Measurements from ENCODE around the gene E2F2. TPM values are rescaled to one million over a fixed set of nuclear protein-coding genes. Genes with fewer than 3 reads are reported as not detected.

E2F2 gene
- total and polyA plus RNA-seq, 2 donors, result 2.0 to 28.8 TPM

- 91% methylated on average over 10 of the region's 10 CpGs for WGBS
- no peaks in the 10 kb centered on the region for H3K4me1 ChIP-seq (ENCODE audit: control insufficient read depth in 2 of 2, insufficient read depth in 2 of 2, low read length in 2 of 2)
- no peak for DNase-seq (ENCODE audit: low read depth in 6 of 9, low spot score in 9 of 9)
Measured at GRCh38 chr1:23477359-23478144, 53.5 kb downstream of the E2F2 start.

DNA sequence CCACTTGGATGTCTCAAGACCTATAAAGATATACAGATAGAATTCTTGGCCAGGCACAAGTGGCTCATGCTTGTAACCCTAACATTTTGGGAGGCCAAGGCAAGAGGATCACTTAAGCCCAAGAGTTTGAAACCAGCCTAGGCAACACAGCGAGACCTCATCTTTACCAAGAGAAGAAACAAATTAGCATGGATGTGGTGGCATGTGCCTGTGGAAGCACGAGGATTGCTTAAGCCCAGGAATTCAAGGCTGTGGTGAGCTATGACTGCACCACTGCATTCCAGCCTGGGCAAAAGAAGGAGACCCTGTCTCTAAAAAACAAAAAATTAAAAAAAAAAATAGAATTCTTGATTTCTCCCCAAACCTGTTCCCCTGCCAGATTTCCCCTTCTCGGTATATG, 55.4 kb downstream of the E2F2 start:
- Histone ChIP-seq H3K27ac (ENCODE audit: low read depth in 1 of 2, low read length in 1 of 2) (no peak overlapping the region), H3K4me1 (ENCODE audit: control insufficient read depth in 2 of 2, insufficient read depth in 2 of 2, low read length in 2 of 2) (no peaks in the 10 kb centered on the region), H3K4me3 (ENCODE audit: low read length in 2 of 2) (no peak overlapping the region), H3K9me3 (ENCODE audit: control insufficient read depth in 2 of 2, insufficient read depth in 1 of 2, low read length in 1 of 2) (no peaks in the 10 kb centered on the region), H3K27me3 (ENCODE audit: control insufficient read depth in 2 of 2, insufficient read depth in 1 of 2, low read length in 1 of 2) (peaks cover 0 to 7% of the 10 kb centered on the region in 2 donors), H3K36me3 (ENCODE audit: control insufficient read depth in 2 of 2, insufficient read depth in 2 of 2, low read length in 1 of 2) (no peaks in the 10 kb centered on the region)
- 95% methylated on average over 3 of the region's 3 CpGs for WGBS
- DNase-seq (ENCODE audit: low read depth in 6 of 9, low spot score in 9 of 9), result no peak

More at GRCh38 chr1:23477359-23478144, 53.5 kb downstream of the E2F2 start:
- no peak overlapping the region for H3K4me3 ChIP-seq (ENCODE audit: low read length in 2 of 2)
- no peaks in the 10 kb centered on the region for H3K9me3 ChIP-seq (ENCODE audit: control insufficient read depth in 2 of 2, insufficient read depth in 1 of 2, low read length in 1 of 2)
- H3K27ac ChIP-seq (ENCODE audit: low read depth in 1 of 2, low read length in 1 of 2), result no peak overlapping the region
- H3K27me3 ChIP-seq (ENCODE audit: control insufficient read depth in 2 of 2, insufficient read depth in 1 of 2, low read length in 1 of 2), result peaks cover 6 to 26% of the 10 kb centered on the region in 2 donors
- H3K36me3 ChIP-seq (ENCODE audit: control insufficient read depth in 2 of 2, insufficient read depth in 2 of 2, low read length in 1 of 2), result no peaks in the 10 kb centered on the region

DNA sequence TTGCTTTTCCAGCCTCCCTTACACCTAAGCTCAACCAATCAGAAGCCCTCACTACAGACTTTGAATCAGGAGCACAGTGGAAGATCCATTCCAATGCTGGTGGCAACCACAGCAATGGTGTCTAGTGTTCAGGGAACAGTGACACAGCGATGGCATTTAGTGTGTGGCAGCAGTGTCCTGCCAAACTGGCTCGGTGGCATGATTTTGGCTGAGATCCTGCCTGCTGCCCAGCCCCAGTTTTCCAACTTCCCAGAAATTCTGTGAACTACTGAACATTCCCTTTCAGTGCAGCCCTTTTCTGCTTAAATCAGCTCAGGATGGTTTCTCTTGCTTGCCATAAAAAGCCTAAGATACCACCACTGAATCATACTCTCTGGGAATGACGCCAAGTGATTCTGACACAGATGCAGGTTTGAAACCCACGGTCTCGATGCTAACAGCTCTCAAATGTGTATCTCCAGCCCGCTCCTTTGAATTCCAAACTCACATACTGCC, 55.9 kb downstream of the E2F2 start:
- Histone ChIP-seq H3K36me3 (ENCODE audit: control insufficient read depth in 2 of 2, insufficient read depth in 2 of 2, low read length in 1 of 2) (no peaks in the 10 kb centered on the region), H3K4me3 (ENCODE audit: low read length in 2 of 2) (no peak overlapping the region), H3K27me3 (ENCODE audit: control insufficient read depth in 2 of 2, insufficient read depth in 1 of 2, low read length in 1 of 2) (peaks cover 0 to 4% of the 10 kb centered on the region in 2 donors), H3K9me3 (ENCODE audit: control insufficient read depth in 2 of 2, insufficient read depth in 1 of 2, low read length in 1 of 2) (no peaks in the 10 kb centered on the region), H3K4me1 (ENCODE audit: control insufficient read depth in 2 of 2, insufficient read depth in 2 of 2, low read length in 2 of 2) (no peaks in the 10 kb centered on the region), H3K27ac (ENCODE audit: low read depth in 1 of 2, low read length in 1 of 2) (no peak overlapping the region)
- DNase-seq (ENCODE audit: low read depth in 6 of 9, low spot score in 9 of 9), result no peak
- 83% methylated on average over 6 of the region's 6 CpGs for WGBS

GRCh38 chr1:23473037-23473800, 57.8 kb downstream of the E2F2 start:
- no peak for DNase-seq (ENCODE audit: low read depth in 6 of 9, low spot score in 9 of 9)
- Histone ChIP-seq H3K27ac (ENCODE audit: low read depth in 1 of 2, low read length in 1 of 2) (no peak overlapping the region), H3K4me3 (ENCODE audit: low read length in 2 of 2) (no peak overlapping the region), H3K27me3 (ENCODE audit: control insufficient read depth in 2 of 2, insufficient read depth in 1 of 2, low read length in 1 of 2) (no peaks in the 10 kb centered on the region), H3K36me3 (ENCODE audit: control insufficient read depth in 2 of 2, insufficient read depth in 2 of 2, low read length in 1 of 2) (no peaks in the 10 kb centered on the region), H3K9me3 (ENCODE audit: control insufficient read depth in 2 of 2, insufficient read depth in 1 of 2, low read length in 1 of 2) (no peaks in the 10 kb centered on the region), H3K4me1 (ENCODE audit: control insufficient read depth in 2 of 2, insufficient read depth in 2 of 2, low read length in 2 of 2) (no peaks in the 10 kb centered on the region)
- 95% methylated on average over 6 of the region's 6 CpGs for WGBS

GRCh38 chr1:23472351-23473036, 58.5 kb downstream of the E2F2 start:
- no peak for DNase-seq (ENCODE audit: low read depth in 6 of 9, low spot score in 9 of 9)
- WGBS, result 97% methylated on average over 5 of the region's 5 CpGs
- no peaks in the 10 kb centered on the region for H3K4me1 ChIP-seq (ENCODE audit: control insufficient read depth in 2 of 2, insufficient read depth in 2 of 2, low read length in 2 of 2)
- H3K4me3 ChIP-seq (ENCODE audit: low read length in 2 of 2), result no peak overlapping the region
- no peaks in the 10 kb centered on the region for H3K36me3 ChIP-seq (ENCODE audit: control insufficient read depth in 2 of 2, insufficient read depth in 2 of 2, low read length in 1 of 2)
- no peaks in the 10 kb centered on the region for H3K9me3 ChIP-seq (ENCODE audit: control insufficient read depth in 2 of 2, insufficient read depth in 1 of 2, low read length in 1 of 2)
- H3K27ac ChIP-seq (ENCODE audit: low read depth in 1 of 2, low read length in 1 of 2), result no peak overlapping the region
- H3K27me3 ChIP-seq (ENCODE audit: control insufficient read depth in 2 of 2, insufficient read depth in 1 of 2, low read length in 1 of 2), result no peaks in the 10 kb centered on the region

- WGBS, result 95% methylated on average over 4 of the region's 4 CpGs
- no peaks in the 10 kb centered on the region for H3K4me1 ChIP-seq (ENCODE audit: control insufficient read depth in 2 of 2, insufficient read depth in 2 of 2, low read length in 2 of 2)
- H3K36me3 ChIP-seq (ENCODE audit: control insufficient read depth in 2 of 2, insufficient read depth in 2 of 2, low read length in 1 of 2), result no peaks in the 10 kb centered on the region
- no peak for DNase-seq (ENCODE audit: low read depth in 6 of 9, low spot score in 9 of 9)
- H3K27me3 ChIP-seq (ENCODE audit: control insufficient read depth in 2 of 2, insufficient read depth in 1 of 2, low read length in 1 of 2), result no peaks in the 10 kb centered on the region
- H3K27ac ChIP-seq (ENCODE audit: low read depth in 1 of 2, low read length in 1 of 2), result no peak overlapping the region
- H3K4me3 ChIP-seq (ENCODE audit: low read length in 2 of 2), result no peak overlapping the region
- no peaks in the 10 kb centered on the region for H3K9me3 ChIP-seq (ENCODE audit: control insufficient read depth in 2 of 2, insufficient read depth in 1 of 2, low read length in 1 of 2)
Measured at GRCh38 chr1:23471473-23472075, 59.5 kb downstream of the E2F2 start.

DNA sequence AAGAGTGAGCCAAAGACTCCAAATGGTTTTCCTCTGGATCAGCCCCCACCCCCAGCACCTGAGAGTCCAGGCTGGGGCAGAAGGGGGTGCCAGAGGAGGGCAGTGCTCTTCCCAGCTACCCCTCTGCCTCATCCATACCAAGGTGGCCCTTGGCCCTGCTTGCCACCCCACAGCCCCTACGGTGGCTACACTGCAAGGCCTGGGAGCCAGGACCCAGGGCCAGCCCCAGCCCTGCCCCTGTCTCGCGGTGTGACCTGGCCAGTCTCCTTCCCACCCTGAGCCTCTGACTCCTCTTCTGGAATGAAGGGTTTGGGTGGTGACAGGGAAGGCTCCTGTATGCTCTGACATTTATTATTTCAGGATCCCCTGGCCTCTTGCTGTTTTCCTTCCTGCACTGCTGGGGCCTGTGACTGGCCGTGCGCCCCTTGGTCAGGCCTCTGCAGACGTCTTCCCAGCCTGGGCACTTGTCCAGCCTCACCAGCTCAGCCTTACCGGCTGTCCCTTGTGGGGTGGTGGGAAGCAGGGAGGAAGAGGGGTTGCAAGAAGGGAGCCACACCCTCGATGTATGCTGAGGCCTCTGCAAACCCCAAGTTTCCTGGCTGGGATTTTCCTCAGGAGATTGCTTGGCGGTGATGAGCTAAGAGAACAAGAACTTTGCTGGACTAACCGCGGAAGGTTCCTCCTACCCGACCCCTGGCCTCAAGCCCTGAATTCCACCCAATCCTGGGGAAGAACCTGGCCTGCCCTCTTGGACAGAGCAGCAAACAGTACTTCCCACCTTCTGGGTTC, 60.6 kb downstream of the E2F2 start:
- Histone ChIP-seq H3K27ac (ENCODE audit: low read depth in 1 of 2, low read length in 1 of 2) (no peak overlapping the region), H3K4me1 (ENCODE audit: control insufficient read depth in 2 of 2, insufficient read depth in 2 of 2, low read length in 2 of 2) (no peaks in the 10 kb centered on the region), H3K36me3 (ENCODE audit: control insufficient read depth in 2 of 2, insufficient read depth in 2 of 2, low read length in 1 of 2) (no peaks in the 10 kb centered on the region), H3K27me3 (ENCODE audit: control insufficient read depth in 2 of 2, insufficient read depth in 1 of 2, low read length in 1 of 2) (no peaks in the 10 kb centered on the region), H3K9me3 (ENCODE audit: control insufficient read depth in 2 of 2, insufficient read depth in 1 of 2, low read length in 1 of 2) (no peaks in the 10 kb centered on the region), H3K4me3 (ENCODE audit: low read length in 2 of 2) (no peak overlapping the region)
- WGBS, result 90% methylated on average over 12 of the region's 12 CpGs
- no peak for DNase-seq (ENCODE audit: low read depth in 6 of 9, low spot score in 9 of 9)

DNA sequence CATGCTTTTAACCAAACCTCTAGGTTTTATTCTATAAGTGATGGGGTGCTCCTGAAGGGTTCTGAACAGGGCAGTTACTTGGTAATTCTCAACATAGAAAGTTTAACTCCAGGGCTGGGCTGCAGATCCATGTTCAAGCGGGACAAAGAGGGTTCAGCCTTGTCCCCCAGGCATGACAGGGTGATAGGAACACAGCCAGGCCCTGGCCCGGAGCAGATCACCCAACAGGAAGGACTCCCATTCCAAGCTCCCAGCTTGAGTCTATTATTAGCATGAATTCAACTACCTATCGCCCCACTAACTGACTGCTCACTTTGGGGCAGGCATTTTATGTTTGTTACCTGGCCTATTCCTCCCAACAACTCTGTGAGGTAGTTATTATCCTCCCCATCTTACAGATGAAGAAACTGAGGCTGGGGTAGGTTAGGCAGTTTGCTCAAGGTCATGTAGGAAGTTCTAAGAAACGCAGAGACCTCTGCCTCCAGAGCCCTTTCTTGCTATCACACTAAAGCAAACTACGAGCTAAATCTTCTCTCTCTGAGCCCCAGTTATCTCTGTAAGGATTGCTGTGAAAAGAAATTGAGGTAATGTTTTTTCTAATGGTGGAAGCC, 61.6 kb downstream of the E2F2 start:
- Histone ChIP-seq H3K36me3 (ENCODE audit: control insufficient read depth in 2 of 2, insufficient read depth in 2 of 2, low read length in 1 of 2) (no peaks in the 10 kb centered on the region), H3K4me1 (ENCODE audit: control insufficient read depth in 2 of 2, insufficient read depth in 2 of 2, low read length in 2 of 2) (no peaks in the 10 kb centered on the region), H3K27me3 (ENCODE audit: control insufficient read depth in 2 of 2, insufficient read depth in 1 of 2, low read length in 1 of 2) (no peaks in the 10 kb centered on the region), H3K9me3 (ENCODE audit: control insufficient read depth in 2 of 2, insufficient read depth in 1 of 2, low read length in 1 of 2) (no peaks in the 10 kb centered on the region), H3K4me3 (ENCODE audit: low read length in 2 of 2) (no peak overlapping the region), H3K27ac (ENCODE audit: low read depth in 1 of 2, low read length in 1 of 2) (no peak overlapping the region)
- 85% methylated on average over 5 of the region's 5 CpGs for WGBS
- DNase-seq (ENCODE audit: low read depth in 6 of 9, low spot score in 9 of 9), result no peak
